ENCODE measurements around the gene PXYLP1.
"Not testable (repeated sequence)": the region's sequence is repeated elsewhere in the genome, so short reads cannot be mapped to it uniquely, and the experiment has no call there.

PXYLP1 gene

DNA sequence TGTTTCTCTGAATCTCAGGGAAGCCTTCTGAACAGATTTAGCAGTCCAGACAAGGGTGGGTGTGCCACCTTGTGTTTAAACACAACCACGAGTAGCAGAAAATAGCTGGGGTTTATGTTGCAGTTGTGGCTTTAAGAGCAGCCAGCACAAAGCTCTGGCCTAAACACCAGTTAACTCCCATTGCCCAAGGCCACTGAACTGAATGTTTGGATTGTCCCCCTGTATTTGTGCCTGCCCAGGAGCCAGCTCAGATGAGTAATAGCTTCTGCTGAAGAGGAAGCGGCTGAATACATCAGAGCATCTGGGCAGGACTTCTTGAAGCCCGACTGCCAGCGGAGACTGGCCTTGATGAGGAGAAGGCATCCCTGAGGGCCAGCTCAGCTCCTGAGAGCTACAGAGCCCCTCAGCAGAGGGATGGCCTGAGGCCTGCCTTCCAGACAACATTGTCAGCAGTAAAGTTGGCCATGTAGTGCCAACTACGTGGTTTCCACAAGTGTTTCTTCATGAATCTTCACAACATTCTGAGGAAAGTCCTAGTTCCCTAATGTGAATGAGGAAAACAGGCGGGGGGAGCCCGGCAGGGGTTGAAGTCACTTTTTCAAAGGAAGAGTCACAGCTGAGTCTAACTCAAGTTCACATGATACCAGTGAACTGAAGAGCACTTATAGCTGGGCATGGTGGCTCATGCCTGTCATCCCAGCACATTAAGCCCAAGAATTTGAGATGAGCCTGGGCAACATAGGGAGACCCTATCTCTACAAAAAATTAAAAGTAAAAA, 70.9 kb downstream of the PXYLP1 start:
- DNase-seq: no peak

DNA sequence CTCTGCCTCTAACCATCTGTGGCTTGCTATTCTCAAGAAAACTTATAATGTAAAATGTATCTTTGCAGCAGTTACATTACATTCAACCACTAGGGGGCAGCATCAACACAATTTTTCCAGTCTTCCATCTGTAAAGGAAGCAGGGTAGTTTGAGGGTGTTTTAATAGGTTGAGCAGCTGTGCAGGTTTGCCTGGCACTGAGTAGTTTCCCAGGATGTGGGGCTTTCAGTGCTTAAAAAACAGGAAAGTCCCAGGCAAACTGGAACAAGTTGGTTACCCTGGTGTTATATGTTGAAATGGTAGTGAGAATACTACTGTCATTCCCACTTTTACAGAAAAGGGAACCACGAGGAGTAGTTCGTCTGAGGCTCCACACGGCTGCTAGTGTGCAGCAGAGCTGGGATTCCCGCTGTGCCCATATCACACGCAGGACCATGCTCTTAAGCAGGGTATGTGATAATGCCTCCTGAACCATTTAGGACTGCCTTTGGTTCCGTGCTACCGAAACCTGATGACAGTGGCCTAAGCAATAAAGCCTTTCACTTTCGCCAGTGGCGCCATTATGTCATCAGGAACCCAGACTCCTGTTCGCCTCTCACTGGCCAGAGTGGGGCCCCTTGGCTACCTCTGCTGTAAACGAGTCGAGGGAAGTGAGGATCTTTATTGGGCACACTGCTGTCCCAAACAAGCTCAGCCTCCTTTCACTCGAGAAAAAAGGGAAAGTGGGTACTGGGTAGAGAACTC, 72.0 kb downstream of the PXYLP1 start:
- peak; percentile 41 for DNase-seq

DNA sequence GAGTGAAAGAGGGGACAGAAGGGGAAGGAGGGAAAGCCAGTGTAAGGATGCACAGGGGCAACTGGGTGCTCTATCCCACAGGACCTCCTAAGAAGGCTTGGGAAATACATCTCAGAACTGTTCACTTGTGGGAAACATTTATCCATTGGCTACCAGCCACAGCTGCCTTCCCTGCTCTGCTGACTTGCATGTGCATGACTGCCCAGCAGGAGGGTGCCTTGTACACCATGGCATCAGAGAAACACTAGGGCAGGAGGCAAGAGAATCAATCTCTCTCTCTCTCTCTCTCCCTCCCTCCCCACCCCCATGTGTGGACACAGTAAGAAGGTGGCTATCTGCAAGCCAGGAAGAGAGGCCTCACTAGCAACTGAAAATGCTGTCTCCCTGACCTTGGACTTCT, 73.8 kb downstream of the PXYLP1 start:
- DNase-seq: no peak

DNA sequence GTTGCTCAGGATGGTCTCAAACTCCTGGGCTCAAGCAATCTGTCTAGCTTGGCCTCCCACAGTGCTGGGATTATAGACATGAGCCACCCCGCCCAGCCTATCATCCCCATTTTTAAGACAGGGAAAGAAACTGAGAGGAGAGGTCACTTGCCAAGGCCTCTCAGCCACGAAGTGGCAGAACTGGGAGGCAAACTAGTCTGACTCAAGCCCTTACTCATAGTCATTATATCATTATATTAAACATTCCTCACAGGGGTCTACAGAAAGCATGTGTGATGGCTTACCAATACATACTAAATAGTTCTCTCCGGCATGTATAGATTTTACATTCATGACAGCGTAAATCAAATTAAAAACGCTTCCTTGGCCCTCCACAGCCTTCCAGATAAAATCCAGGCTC, 74.7 kb downstream of the PXYLP1 start:
- DNase-seq: no peak

DNA sequence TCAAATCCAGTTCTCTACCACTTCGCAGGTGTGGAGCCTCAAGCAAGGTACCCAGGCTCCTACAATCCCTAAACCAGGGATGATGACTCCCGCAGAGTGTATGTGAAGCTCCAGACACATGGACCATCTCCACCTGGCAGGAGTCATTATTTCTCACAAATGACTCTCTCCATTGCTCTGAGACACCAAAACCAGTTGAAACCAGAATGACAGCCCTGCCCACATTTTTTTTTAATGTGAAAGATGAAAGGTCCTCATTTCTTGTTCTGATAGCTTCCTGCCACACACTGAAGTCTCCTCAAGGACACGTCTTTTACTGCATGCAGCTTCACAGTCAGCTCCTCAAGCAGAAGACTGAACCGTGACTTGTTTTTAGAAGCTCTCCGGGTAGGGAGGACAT, 75.3 kb downstream of the PXYLP1 start:
- DNase-seq: no peak

DNA sequence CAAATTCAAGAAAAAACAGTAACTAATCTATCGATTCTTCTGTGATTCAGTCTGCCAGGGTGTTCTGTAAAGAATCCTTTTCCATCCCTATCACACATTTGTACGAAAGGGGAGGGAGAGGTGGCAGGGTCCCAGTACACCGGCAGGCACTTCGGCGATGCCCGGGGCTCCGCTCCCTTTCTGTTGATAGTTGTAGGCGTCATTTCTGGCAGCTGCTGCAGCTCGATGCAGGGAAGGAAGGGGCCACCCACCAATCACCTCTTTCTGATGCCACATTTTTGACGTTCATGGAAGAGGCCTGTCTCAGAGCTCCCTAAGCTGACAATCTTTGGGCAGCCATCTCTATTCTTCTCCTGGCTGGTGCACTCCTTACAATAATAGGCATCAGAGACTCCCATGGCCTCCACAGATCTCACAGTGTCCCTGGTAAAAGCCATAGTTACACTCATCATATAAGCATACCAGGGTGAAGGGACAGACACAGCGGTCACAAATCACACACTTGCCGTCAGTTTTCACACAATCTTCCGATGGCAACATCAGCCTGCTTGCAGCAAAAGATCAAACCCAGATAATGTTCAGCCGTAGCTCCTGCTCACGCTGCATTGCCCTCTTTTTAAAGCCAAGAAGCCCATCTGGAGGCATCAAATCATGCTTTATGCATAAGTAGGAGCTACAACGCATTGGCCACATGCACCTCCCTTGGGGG, 75.9 kb downstream of the PXYLP1 start:
- peak; percentile 25 for DNase-seq

DNA sequence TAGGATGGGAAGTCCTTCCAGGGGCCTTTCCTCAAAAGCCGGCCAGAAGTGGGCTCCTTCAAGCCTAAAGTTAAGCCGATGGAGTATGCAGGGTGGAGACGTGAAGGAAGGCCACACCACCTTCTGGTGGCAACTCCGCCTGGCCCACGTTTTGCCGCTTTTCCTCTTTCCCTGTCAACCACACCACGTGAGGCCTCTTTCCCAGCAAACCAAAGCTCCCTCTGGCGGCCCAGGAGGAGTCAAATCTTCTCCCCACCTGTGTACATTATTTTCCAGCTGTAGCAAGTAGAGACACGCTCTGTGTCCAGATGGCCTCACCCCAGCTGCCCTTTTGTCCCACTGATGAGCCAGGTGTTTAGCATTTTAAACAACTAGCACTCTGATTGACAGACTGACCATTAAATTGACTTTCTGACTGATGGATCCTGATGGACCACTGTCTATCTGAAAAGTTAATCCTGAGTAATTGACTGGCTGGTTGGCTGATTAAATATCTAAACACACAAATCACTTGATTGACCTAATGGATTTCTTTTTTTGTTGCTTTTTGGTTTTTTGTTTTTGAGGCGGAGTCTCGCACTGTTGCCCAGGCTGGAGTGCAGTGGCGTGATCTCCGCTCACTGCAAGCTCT, 77.1 kb downstream of the PXYLP1 start:
- no peak for DNase-seq

DNA sequence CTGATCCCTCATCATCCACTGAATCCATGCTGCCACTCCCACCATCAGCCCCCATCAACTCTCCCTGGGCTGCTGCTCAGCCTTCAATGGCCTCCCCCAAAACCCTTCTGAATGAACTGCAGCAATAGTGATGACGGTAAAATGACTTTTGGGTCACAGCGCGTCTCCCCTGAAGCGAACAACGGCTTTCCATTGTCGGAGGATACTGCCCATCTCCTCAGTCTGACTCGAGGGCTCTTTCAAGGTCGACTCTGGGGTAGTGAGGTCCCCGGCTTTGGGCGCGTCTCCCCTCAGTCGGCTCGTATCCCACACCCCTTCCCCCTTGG, 79.5 kb downstream of the PXYLP1 start:
- no peak for DNase-seq

DNA sequence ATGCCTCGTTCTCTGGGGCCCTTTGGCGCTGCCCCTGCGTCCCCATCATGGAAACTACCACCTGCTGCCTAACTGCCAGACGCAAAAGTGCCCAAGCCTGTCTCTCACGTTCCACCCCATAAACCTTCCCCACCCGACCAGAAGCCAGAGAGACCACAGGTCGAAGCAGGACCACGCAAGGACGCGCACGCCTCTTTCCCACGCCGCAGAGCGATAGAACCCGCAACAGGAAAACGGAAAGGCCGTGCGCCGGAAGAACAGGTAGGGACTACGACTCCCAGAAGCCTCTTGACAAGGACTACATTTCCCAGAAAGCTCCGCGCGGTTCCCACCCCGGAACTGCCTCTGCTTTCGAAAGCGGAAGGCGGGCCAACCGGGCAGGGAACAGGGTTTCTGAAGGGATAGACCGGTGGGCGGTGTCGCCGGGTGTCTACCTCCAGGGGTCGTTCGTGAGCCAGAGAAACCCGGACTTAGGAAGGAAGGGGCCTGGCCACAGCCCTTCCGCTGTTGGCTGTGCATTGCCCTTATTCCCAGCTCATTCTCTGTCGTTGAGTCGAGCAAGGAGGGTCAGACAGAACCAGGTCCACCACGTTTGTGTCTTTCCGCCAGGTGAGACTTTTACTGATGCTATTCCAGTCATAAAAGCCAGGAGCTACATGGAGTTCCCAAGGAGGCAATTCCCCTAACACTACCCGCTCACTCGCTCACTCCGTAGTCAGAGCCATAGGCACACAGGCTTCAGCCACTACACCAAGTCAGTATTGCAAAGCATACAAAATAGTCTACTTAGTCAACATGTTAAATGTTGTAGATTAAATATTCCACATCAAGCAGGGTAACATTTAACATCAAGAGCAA, 80.1 kb downstream of the PXYLP1 start:
- DNase-seq: peak; percentile 97

DNA sequence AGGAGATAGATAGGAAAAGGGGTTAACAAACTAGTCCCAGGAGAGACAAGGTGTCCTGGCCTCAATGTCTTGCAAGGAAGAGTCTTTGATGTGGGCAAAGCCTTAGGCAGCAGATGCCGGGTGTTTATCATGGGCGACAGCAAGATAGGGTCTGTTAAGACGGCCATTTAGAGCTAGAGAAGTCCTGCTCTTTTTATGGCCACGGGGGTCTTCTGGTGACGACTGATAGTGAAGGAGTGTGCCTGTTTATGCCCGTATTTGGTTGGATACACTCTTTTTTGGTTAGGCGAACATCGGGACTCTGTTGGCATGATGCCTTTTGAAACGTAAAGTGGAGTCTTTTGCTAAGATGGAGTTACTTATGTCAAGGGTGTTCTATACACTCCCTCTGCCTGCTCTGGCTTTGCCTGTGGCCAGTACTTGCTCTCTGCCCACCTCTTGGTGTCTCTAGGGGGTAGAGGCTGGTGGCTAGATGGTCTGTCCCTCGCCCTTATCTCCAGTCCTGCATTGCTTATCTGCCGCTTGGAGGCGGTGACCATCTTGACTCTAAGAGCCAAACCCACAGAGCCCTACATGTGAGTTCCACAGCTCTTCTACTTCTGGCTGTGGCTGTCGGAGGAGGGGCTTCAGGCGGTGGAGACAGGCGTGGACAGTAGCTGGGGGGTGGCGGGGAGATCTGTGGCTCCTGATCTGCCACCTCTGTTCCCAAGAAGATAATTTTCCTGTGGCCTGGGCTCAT, 80.9 kb downstream of the PXYLP1 start:
- no peak for DNase-seq

DNA sequence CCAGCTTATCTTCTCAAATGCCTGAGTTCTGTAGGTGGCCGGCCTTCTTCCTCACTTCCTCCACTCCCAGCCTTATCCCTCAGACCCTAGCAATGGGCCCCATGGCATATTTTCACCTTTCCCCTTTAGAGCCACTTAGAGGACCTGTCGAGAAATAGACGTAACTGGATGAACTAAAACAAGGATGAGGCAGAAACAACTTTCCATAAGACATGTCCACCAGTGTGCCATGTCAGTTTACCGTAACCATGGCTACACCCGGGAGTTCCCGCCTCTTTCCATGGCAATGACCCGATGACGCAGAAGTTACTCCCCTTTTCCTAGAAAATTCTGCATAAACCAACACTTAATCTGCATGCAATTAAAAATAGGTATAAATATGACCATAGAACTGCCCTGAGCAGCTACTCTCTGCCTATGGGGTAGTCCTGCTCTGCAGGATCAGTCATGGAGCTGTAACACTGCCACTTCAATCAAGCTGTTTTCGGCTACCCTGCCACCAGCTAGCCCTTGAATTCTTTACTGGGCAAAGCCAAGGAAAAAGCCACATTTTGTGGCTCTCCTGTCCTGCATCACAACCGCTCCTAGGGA, 81.6 kb downstream of the PXYLP1 start:
- no peak for DNase-seq

DNA sequence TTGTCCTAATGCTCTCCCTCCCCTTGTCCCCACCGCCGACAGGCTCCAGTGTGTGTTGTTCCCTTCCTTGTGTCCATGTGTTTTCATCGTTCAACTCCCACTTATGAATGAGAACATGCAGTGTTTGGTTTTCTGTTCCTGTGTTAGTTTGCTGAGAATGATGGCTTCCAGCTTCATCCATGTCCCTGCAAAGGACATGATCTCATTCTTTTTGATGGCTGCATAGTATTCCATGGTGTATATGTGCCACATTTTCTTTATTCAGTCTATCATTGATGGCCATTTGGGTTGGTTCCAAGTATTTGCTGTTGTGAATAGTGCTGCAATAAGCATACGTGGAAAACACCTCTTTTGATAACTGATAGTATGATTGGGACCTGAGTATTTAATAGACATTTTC, 82.8 kb downstream of the PXYLP1 start:
- not testable (repeated sequence) for DNase-seq

DNA sequence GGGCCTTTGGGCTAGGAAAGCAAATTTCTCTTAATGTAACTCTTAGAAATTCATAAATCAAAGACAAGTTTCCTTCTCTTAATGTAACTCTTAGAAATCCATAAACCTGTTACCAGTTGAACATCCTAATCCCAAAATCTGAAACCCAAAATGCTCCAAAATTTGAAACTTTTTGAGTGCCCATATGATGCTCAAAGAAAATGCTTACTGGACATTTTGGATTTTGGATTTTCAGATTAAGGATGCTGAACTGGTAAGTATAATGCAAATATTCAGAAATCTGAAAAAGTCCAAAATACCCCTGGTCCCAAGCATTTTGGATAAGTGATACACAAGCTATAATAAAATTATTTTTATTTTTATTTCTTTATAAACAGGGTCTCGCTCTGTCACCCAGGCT, 85.2 kb downstream of the PXYLP1 start:
- no peak for DNase-seq

DNA sequence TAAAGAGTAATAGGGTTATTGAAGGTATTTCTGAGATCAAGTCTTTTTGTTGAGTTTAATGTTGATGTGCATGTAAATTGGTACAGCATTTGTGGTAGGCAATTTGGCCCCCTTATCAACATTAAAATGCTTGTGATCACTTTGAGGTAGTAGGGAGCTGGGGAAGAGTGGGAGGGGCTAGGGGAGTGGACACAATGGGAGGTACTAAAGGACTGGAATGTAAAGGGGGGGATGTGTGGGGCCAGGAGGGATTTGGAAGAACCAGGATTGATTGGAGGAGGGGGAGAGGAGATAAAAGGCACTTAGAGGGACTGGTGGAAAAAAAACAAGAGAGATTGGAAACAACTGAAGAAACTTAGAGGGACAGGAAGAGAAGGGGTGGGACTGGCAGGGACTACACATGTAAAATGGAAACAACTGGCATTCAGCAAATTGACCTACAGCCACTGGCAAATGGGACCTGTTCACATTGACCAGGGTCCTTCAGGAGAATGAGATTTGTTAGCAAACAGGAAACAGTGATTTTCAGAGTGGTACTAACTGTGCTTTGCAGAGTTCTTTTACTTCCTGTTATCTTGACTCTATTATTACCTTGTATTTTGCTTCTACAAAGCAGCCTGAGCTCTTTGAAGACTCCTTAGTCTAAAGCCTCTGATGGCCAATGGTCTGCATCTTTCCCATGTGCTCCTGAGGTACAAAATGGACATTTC, 88.9 kb downstream of the PXYLP1 start:
- DNase-seq: no peak

DNA sequence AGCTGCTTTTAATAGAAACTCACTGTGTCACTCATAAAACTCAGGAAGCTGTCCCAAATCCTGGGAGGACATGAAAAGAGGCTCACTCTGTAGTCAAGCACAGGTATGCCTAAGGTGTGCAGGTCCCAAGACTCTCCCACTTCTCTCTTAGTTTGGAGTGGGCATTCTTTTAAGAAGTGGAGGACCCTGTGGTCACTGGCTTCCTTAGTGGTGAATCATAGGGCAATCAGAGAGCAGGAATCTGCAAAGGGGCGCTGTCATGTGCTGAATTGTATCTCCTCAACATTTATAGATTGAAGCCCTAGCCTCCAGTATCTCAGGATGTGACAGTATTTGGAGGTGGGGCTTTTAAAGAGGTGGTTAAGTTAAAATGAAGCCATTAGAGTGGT, 89.5 kb downstream of the PXYLP1 start:
- no peak for DNase-seq

DNA sequence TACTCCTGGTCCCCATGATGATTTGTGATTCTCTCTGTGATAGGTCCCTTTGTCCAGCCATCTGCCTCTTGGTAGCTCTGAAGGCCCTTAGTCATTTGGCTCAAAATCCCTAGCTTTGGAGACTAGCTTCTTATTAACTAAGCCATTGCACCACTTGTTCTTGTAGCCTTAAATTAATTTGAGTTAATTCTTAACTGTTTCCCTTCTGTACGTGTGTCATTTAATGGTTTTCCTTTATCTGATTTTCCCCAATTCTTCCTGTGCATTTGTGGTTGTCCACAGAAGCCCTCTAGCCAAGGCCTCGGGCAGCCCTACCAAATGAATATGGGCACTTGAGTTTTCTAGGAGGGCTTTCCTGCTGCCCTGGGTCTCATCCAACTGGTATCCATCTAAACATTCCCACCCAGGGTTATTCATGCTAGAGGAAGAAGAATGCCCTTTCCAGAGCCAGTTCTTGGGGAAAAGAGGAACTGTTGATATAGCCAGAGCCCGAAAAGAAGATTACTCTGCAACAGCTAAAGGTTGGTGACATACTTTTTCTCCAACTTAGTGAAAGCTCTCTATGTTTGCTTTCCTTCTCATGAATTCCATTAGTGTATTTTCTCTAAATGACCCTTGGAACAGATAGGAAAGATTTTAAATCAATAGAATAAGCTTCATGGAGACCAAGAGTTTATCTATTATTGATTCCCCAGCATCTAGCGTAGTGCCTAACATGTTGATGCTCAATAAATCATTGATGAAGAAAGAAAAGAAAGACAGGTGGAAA, 92.5 kb downstream of the PXYLP1 start:
- DNase-seq: no peak

DNA sequence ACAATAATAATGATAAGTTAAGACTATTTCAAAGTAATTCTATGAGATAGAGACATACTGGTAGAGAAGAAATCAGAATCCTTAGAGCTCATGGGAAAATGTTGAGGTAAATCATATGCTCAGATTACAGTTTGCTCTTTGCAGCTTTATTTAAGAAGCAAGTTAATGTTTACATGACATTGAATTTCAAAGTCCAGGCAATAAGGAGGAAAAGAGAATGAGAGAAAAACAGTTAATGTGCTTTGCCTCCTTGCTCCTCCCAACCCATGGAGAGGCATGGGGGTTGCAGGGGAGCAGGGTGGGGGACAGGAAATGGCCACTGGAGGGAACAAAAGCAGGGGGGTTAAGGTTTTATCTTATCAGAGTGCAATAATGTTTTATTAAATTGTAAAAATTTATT, 94.5 kb downstream of the PXYLP1 start:
- DNase-seq: no peak

DNA sequence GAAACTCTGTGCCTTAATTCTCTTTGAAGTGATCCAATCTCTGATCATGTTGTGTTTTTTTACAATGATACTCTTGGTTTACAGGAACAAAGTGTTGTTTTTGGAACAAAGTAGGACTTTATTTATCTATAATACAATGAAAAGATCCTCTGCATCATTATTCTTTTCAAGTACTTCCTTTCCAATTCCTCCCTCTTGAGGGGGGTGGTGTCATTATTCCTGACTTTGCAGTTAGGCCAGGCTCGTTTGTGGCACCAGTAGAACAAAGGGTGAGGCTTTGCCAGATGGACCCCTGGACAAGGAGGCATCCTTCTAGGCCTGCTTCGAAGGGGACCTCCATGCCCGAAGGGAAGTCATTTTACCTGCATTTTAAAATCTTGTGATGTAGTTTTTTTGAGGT, 95.0 kb downstream of the PXYLP1 start:
- DNase-seq: no peak

DNA sequence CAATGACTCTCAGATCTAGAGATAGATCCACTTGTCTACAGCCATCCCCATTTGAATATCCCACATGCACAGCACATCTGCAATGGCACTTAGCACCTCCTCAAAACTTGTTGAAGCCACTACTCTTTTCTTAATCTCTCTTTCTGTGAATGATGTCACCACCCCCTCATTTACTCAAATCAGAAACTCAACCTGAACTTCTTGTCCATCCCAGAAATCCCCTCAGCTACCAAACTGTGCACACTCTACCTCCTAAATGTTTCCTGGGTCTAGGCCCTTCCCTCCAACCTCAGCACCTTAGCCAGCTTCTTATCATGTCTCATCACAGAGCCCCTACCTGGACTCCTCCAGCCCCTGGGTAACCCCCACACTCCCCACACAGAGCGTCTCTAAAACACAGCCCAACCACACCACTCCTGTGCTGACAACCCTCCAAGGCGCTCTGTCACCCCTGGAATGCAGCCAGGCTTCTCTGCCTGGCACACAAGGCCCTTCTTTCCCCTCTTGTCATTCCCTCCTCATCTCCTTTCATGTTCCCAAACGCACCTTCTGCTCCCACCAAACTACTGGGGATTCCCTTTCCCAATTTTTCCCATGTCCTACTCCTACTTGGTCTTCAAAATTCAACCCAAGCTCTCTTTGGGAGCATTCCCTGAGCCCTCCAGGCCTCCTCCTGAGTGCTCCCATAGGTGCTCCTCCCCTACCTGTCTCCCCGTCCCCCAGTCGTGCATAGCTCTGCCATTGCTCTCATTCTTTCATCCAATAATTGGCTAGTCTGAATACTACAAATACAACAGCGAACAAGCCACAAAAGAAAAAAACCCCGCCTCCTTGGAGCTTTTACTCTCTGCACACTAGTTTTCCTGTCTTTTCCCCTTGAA, 96.9 kb downstream of the PXYLP1 start:
- DNase-seq: no peak
